ENCODE data around the gene SMARCA5. TPM values are rescaled to one million over a fixed set of nuclear protein-coding genes. Genes with fewer than 3 reads are reported as not detected.

Gene SMARCA5
- polyA plus RNA-seq, 1 donor: 51.5 TPM

Other genes with a start within 250 kb of the SMARCA5 start
- gene GAB1, start 176.8 kb upstream of the SMARCA5 start, polyA plus RNA-seq (ENCODE audit: insufficient read length): 31.5 TPM
- 0.49 TPM for gene FREM3, start 187.0 kb downstream of the SMARCA5 start, polyA plus RNA-seq (ENCODE audit: insufficient read length)